Neural cell (in vitro differentiated cells): ENCODE measurements around the gene DNAJC13. TPM values are rescaled to one million over a fixed set of nuclear protein-coding genes. Genes with fewer than 3 reads are reported as not detected.

Source experiments
- H2AFZ ChIP-seq: fragments of 200-600, 300-800 bp; sonication (generic), shearing (Covaris generic); 2 replicates; pipeline ENCODE4 v1.6.0; 2014; ENCODE audit warnings: low read depth, mild to moderate bottlenecking, antibody characterized with exemption, low read length, moderate library complexity
- H3F3A ChIP-seq: fragments of 200-600 bp; shearing (Covaris generic); 2 replicates; pipeline ENCODE4 v1.6.1; 2016; ENCODE audit warnings: mild to moderate bottlenecking, moderate library complexity, mixed read lengths, antibody characterized with exemption, low read length; ENCODE audit not compliant: insufficient read depth, poor library complexity, severe bottlenecking
- H3K27ac ChIP-seq: fragments of 200-600, 300-800 bp; sonication (generic), shearing (Covaris generic); 2 replicates; pipeline ENCODE4 v1.5.1; 2014; ENCODE audit warnings: mild to moderate bottlenecking, low read length, moderate library complexity
- H3K27me3 ChIP-seq: fragments of 300-800, 200-600 bp; sonication (generic), shearing (Covaris generic); 2 replicates; pipeline ENCODE4 v1.6.0; 2014; ENCODE audit warnings: mild to moderate bottlenecking, low read depth, low read length, moderate library complexity; ENCODE audit not compliant: insufficient read depth
- H3K36me3 ChIP-seq: fragments of 300-800, 200-600 bp; sonication (generic), shearing (Covaris generic); 2 replicates; pipeline ENCODE4 v1.5.1; 2014; ENCODE audit warnings: mild to moderate bottlenecking, antibody characterized with exemption, low read length, moderate library complexity; ENCODE audit not compliant: insufficient read depth
- H3K4me2 ChIP-seq: fragments of 300-800, 200-600 bp; sonication (generic), shearing (Covaris generic); 2 replicates; pipeline ENCODE4 v1.6.0; 2014; ENCODE audit warnings: mild to moderate bottlenecking, low read length
- H3K4me3 ChIP-seq: fragments of 300-800, 200-600 bp; sonication (generic), shearing (Covaris generic); 2 replicates; pipeline ENCODE4 v1.5.1; 2014; ENCODE audit warnings: mild to moderate bottlenecking, low read length, moderate library complexity
- H3K79me2 ChIP-seq: fragments of 200-600 bp; shearing (Covaris generic); replicated peaks from 2 replicates; pipeline ENCODE4 v1.6.0; 2014; ENCODE audit warnings: mild to moderate bottlenecking, low read length, moderate library complexity; ENCODE audit not compliant: insufficient read depth
- H3K9ac ChIP-seq: fragments of 300-800, 200-600 bp; sonication (generic), shearing (Covaris generic); 2 replicates; pipeline ENCODE4 v1.6.1; 2016; ENCODE audit warnings: mild to moderate bottlenecking, low read length, mixed read lengths
- H3K9me2 ChIP-seq: fragments of 200-600 bp; shearing (Covaris generic); 2 replicates; pipeline ENCODE4 v1.6.1; 2016; ENCODE audit warnings: mild to moderate bottlenecking, low read length, mixed read lengths; ENCODE audit not compliant: insufficient read depth
- H3K9me3 ChIP-seq: fragments of 200-600, 300-800 bp; sonication (generic), shearing (Covaris generic); 2 replicates; pipeline ENCODE4 v1.6.1; 2016; ENCODE audit warnings: mild to moderate bottlenecking, mixed run types, low read length, moderate library complexity, mixed read lengths
- H4K20me1 ChIP-seq: fragments of 200-600 bp; shearing (Covaris generic); 2 replicates; pipeline ENCODE4 v1.6.1; 2016; ENCODE audit warnings: mild to moderate bottlenecking, mixed run types; ENCODE audit not compliant: insufficient read depth
- CTCF ChIP-seq: fragments of 450-650 bp; IDR thresholded peaks from 2 replicates; pipeline ENCODE4 v1.5.1; 2014; ENCODE audit warnings: antibody characterized with exemption, mild to moderate bottlenecking, moderate library complexity; ENCODE audit not compliant: poor library complexity, severe bottlenecking
- EP300 ChIP-seq: fragments of 450-650 bp; conservative IDR thresholded peaks from 2 replicates; pipeline ENCODE4 v1.6.1; 2014; ENCODE audit warnings: antibody characterized with exemption, mild to moderate bottlenecking, moderate library complexity; ENCODE audit not compliant: poor library complexity, severe bottlenecking
- EZH2 ChIP-seq: fragments of 200-600, 300-800 bp; shearing (Covaris generic), sonication (generic); IDR thresholded peaks from 2 replicates; pipeline ENCODE4 v1.6.1; 2014; ENCODE audit warnings: antibody characterized with exemption, low read length, borderline replicate concordance, mild to moderate bottlenecking; ENCODE audit not compliant: insufficient read depth, poor library complexity, severe bottlenecking
- MXI1 ChIP-seq: fragments of 450-650 bp; conservative IDR thresholded peaks from 2 replicates; pipeline ENCODE4 v1.6.1; 2014; ENCODE audit warnings: antibody characterized with exemption, mild to moderate bottlenecking; ENCODE audit not compliant: poor library complexity, severe bottlenecking
- POLR2AphosphoS5 ChIP-seq: IDR thresholded peaks from 2 replicates; pipeline ENCODE4 v1.6.1; 2012
- RAD21 ChIP-seq: fragments of 450-650 bp; conservative IDR thresholded peaks from 2 replicates; pipeline ENCODE4 v1.6.1; 2014; ENCODE audit warnings: antibody characterized with exemption, mild to moderate bottlenecking, moderate library complexity
- REST ChIP-seq: IDR thresholded peaks from 2 replicates; pipeline ENCODE4 v1.6.1; 2012; ENCODE audit warnings: borderline replicate concordance
- SMC3 ChIP-seq: fragments of 450-650 bp; conservative IDR thresholded peaks from 2 replicates; pipeline ENCODE4 v1.6.1; 2014; ENCODE audit warnings: antibody characterized with exemption, mild to moderate bottlenecking, moderate library complexity; ENCODE audit not compliant: poor library complexity
- TAF1 ChIP-seq: IDR thresholded peaks from 2 replicates; pipeline ENCODE4 v1.6.1; 2012; ENCODE audit warnings: low read depth
- polyA plus RNA-seq: library from polyadenylated mRNA; depleted of rRNA; stranded (reverse); fragments of >200 nt; gene quantifications from 2 replicates; pipeline ENCODE4 v1.2.3, GENCODE V29; 2014

DNAJC13 gene
- polyA plus RNA-seq, 1 donor from 2014 or later = 38.4 TPM

- no peak overlapping the region for H3K9ac ChIP-seq
- no peak overlapping the region for H3K27ac ChIP-seq
- H3K36me3 ChIP-seq = peaks cover 5% of the 10 kb centered on the region
- H3K9me3 ChIP-seq = no peaks in the 10 kb centered on the region
- no peak overlapping the region for H2AFZ ChIP-seq
- H4K20me1 ChIP-seq = no peaks in the 10 kb centered on the region
- no peaks in the 10 kb centered on the region for H3K27me3 ChIP-seq
- H3F3A ChIP-seq = no peaks in the 10 kb centered on the region
- H3K79me2 ChIP-seq = no peaks in the 10 kb centered on the region
- H3K9me2 ChIP-seq = no peaks in the 10 kb centered on the region
- TF ChIP-seq EP300 (peak; percentile 36), TAF1 (no peak)
- no peak overlapping the region for H3K4me3 ChIP-seq
- no peak overlapping the region for H3K4me2 ChIP-seq
Observed at GRCh38 chr3:132509506-132509905, 92.2 kb downstream of the DNAJC13 start.

GRCh38 chr3:132513057-132513456 lies 95.8 kb downstream of the DNAJC13 start:
- Histone ChIP-seq H3K4me2 (no peak overlapping the region), H3F3A (no peaks in the 10 kb centered on the region), H3K9me3 (no peaks in the 10 kb centered on the region), H3K9me2 (no peaks in the 10 kb centered on the region), H2AFZ (no peak overlapping the region), H3K27ac (no peak overlapping the region), H3K79me2 (no peaks in the 10 kb centered on the region), H3K4me3 (no peak overlapping the region), H4K20me1 (no peaks in the 10 kb centered on the region), H3K36me3 (peaks cover 8% of the 10 kb centered on the region), H3K27me3 (no peaks in the 10 kb centered on the region), H3K9ac (no peak overlapping the region)
- no peak for TF ChIP-seq RAD21
- TF ChIP-seq EP300 = no peak
- no peak for TF ChIP-seq CTCF

GRCh38 chr3:132517311-132517710 lies 100.0 kb downstream of the DNAJC13 start:
- H3K79me2 ChIP-seq = no peaks in the 10 kb centered on the region
- TF ChIP-seq REST = no peak
- TF ChIP-seq RAD21 = no peak
- no peak for TF ChIP-seq POLR2AphosphoS5
- no peak for TF ChIP-seq CTCF
- TF ChIP-seq MXI1 = no peak
- no peak for TF ChIP-seq TAF1
- no peak for TF ChIP-seq SMC3
- no peak for TF ChIP-seq EZH2
- no peaks in the 10 kb centered on the region for H3F3A ChIP-seq
- H3K9me3 ChIP-seq = no peaks in the 10 kb centered on the region
- no peak overlapping the region for H3K4me3 ChIP-seq
- H3K9me2 ChIP-seq = no peaks in the 10 kb centered on the region
- H2AFZ ChIP-seq = no peak overlapping the region
- H3K36me3 ChIP-seq = peaks cover 11% of the 10 kb centered on the region
- H3K27me3 ChIP-seq = no peaks in the 10 kb centered on the region
- H4K20me1 ChIP-seq = no peaks in the 10 kb centered on the region
- no peak overlapping the region for H3K4me2 ChIP-seq
- H3K27ac ChIP-seq = no peak overlapping the region
- H3K9ac ChIP-seq = no peak overlapping the region
